Brain microvascular endothelial cell (primary cell): ENCODE measurements around the gene CHERP.

ENCODE experiments used
- DNase-seq: peaks from one replicate; pipeline ENCODE4 v3.0.0-alpha.2; 2020
- H3K27ac ChIP-seq: fragments of 250-450 bp; sonication (Bioruptor Pico); 2 replicates; pipeline ENCODE4 v1.5.1; 2020; ENCODE audit warnings: mild to moderate bottlenecking, moderate library complexity
- H3K27me3 ChIP-seq: fragments of 250-450 bp; sonication (Bioruptor Pico); replicated peaks from 2 replicates; pipeline ENCODE4 v1.5.1; 2020; ENCODE audit warnings: mild to moderate bottlenecking
- H3K36me3 ChIP-seq: fragments of 250-450 bp; sonication (Bioruptor Pico); replicated peaks from 2 replicates; pipeline ENCODE4 v1.5.1; 2020; ENCODE audit warnings: mild to moderate bottlenecking
- H3K4me3 ChIP-seq: 2 replicates; pipeline ENCODE4 v1.5.1; 2011; ENCODE audit warnings: low read depth, mild to moderate bottlenecking, control low read depth, low read length, moderate library complexity
- CTCF ChIP-seq: IDR thresholded peaks from 2 replicates; pipeline ENCODE4 v1.5.1; 2011; ENCODE audit warnings: low read depth, mild to moderate bottlenecking, moderate library complexity, low read length, control low read depth, inconsistent platforms; ENCODE audit errors: missing control alignments
- in situ Hi-C: cut with HindIII; loops from 2 replicates; pipeline ENCODE4 v1.10.0; 2017; ENCODE audit warnings: low sequenced_read_pairs, low pct_ligation_motif_present

CHERP gene

DNA sequence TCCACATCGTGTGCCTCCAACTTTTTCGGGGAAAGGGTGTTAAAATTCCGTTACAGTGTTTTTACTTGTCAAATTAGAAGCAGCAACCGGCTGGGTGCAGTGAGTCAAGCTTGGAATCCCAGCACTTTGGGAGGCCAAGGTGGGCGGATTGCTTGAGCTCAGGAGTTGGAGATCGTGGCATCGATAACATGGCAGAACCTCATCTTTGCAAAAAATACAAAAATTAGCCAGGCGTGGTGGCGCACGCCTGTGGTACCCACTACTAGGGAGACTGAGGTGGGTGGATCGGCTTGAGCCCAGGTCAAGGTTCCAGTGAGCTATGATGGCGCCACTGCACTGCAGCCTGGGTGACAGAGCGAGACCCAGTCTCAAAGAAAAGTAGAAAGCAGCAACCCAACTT, 31.1 kb upstream of the CHERP start:
- TF ChIP-seq CTCF: no peak
- no peak for DNase-seq
- Histone ChIP-seq H3K4me3 (peak overlapping the region; percentile 98), H3K27me3 (no peaks in the 10 kb centered on the region), H3K27ac (no peak overlapping the region), H3K36me3 (peaks cover 29% of the 10 kb centered on the region)
- in situ Hi-C loops: no loop called here

GRCh38 chr19:16572332-16573211, 30.3 kb upstream of the CHERP start, which contains the start of gene SLC35E1:
TSS of gene SLC35E1 (minus strand) at chr19:16572415. CDS start at chr19:16572364, 51 bp downstream.
- TF ChIP-seq CTCF: no peak
- in situ Hi-C loops: no loop called here
- H3K27ac ChIP-seq: peak within 1 kb of the TSS; percentile 73
- H3K27me3 ChIP-seq: no peaks in the 10 kb centered on the region
- peak within 1 kb of the TSS; percentile 98 for H3K4me3 ChIP-seq
- DNase-seq: peak; percentile 91
- H3K36me3 ChIP-seq: peaks cover 32% of the 10 kb centered on the region

GRCh38 chr19:16571822-16572331, 29.6 kb upstream of the CHERP start:
- peak overlapping the region; percentile 76 for H3K4me3 ChIP-seq
- H3K36me3 ChIP-seq: peaks cover 31% of the 10 kb centered on the region
- DNase-seq: no peak
- H3K27ac ChIP-seq: peak overlapping the region; percentile 71
- H3K27me3 ChIP-seq: no peaks in the 10 kb centered on the region
- in situ Hi-C loops: no loop called here
- TF ChIP-seq CTCF: no peak

GRCh38 chr19:16571283-16571682, 29.0 kb upstream of the CHERP start:
- TF ChIP-seq CTCF: no peak
- in situ Hi-C loops: no loop called here
- H3K27me3 ChIP-seq: no peaks in the 10 kb centered on the region
- DNase-seq: no peak
- H3K36me3 ChIP-seq: peaks cover 31% of the 10 kb centered on the region
- H3K4me3 ChIP-seq: peak overlapping the region; percentile 76
- peak overlapping the region; percentile 71 for H3K27ac ChIP-seq

- Histone ChIP-seq H3K27ac (no peak overlapping the region), H3K27me3 (no peaks in the 10 kb centered on the region), H3K4me3 (no peak overlapping the region), H3K36me3 (peaks cover 39% of the 10 kb centered on the region)
- TF ChIP-seq CTCF: no peak
- in situ Hi-C loops: no loop called here
- DNase-seq: no peak
These were observed 27.5 kb upstream of the CHERP start for GRCh38 chr19:16569609-16570320.
